Spinal cord (tissue), 10 donors: Measurements from ENCODE around the gene GYPC. TPM values are rescaled to one million over a fixed set of nuclear protein-coding genes. Genes with fewer than 3 reads are reported as not detected.

ENCODE experiments used
- DNase-seq, 6 donors: peaks; one replicate each; pipeline versions ENCODE4 v3.0.0 to v3.0.0-alpha.2; 2013 to 2015; ENCODE audit warnings: low spot score in 6 of 6, low read depth in 4 of 6
- H3K27ac ChIP-seq: one replicate; pipeline ENCODE4 v1.5.1; 2013; ENCODE audit warnings: low read depth, low read length, control low read depth
- H3K27me3 ChIP-seq: one replicate; pipeline ENCODE4 v1.6.1; 2013; ENCODE audit warnings: low read length; ENCODE audit not compliant: control insufficient read depth, insufficient read depth
- H3K36me3 ChIP-seq: one replicate; pipeline ENCODE4 v1.6.1; 2013; ENCODE audit warnings: low read length; ENCODE audit not compliant: control insufficient read depth, insufficient read depth
- H3K4me1 ChIP-seq: one replicate; pipeline ENCODE4 v1.6.1; 2013; ENCODE audit warnings: low read length; ENCODE audit not compliant: control insufficient read depth, insufficient read depth
- H3K4me3 ChIP-seq: one replicate; pipeline ENCODE4 v1.5.1; 2013; ENCODE audit warnings: low read depth, low read length, control low read depth
- H3K9me3 ChIP-seq: one replicate; pipeline ENCODE4 v1.6.1; 2013; ENCODE audit warnings: low read length; ENCODE audit not compliant: control insufficient read depth, insufficient read depth
- WGBS: methylation state at CpG from one replicate; pipeline ENCODE4 v1.1.5; 2013; ENCODE audit warnings: missing lambda C conversion rate; ENCODE audit not compliant: insufficient coverage; 5-methylcytosine and 5-hydroxymethylcytosine counted together
- polyA plus RNA-seq, 2 donors: library from polyadenylated mRNA; unstranded; fragments of 120-200 nt; gene quantifications; one replicate each; pipeline ENCODE4 v1.2.1, GENCODE V29; 2013; ENCODE audit not compliant: insufficient read length in 2 of 2
- total RNA-seq, 2 donors: library from RNA; depleted of rRNA in 1 of 2; stranded (reverse); fragments of 120-200 nt in 1 of 2; fragments of >200 nt in 1 of 2; gene quantifications; one replicate each; pipeline versions ENCODE4 v1.2.3 to v1.2.4, GENCODE V29; 2013 to 2014
- donor health status: healthy.

Gene GYPC
- total and polyA plus RNA-seq, 4 donors, result 20.2 to 114 (median 50.6) TPM

DNA sequence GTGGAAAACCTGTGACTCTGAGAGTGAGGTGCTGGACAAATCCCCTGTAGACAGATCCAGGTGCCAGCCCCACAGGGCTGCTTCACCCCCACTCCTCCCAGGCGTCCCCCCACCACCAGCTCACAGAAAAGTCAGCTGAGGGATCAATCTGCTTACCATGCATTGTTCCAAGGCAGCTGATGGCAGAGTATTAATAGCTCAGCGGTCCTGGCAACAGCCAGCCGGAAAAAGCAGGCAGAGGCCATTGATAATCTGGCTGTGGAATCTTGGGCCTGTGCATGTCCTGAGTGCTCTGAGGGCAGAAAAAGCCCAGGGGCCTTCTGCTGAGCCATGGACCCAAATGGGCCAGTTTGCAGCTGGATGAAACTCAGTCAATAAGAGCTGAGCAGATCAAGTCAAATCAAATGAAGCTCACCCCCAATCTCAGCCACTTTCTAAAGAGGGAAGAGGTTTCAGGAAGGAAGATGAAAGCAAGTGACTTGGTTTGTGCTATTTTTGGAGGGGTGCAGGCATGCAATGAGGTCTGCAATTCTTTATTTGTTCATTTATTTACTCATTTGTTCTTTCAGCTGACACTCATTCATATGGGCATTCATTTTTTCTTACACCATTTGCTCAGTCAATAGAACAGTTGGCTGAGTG lies 63.4 kb downstream of the GYPC start:
- no peak overlapping the region for H3K4me3 ChIP-seq
- no peaks in the 10 kb centered on the region for H3K9me3 ChIP-seq
- H3K36me3 ChIP-seq, result no peaks in the 10 kb centered on the region
- 48% methylated on average over 3 of the region's 3 CpGs for WGBS
- no peak for DNase-seq
- no peaks in the 10 kb centered on the region for H3K27me3 ChIP-seq
- H3K27ac ChIP-seq, result no peak overlapping the region
- H3K4me1 ChIP-seq, result peaks cover 5% of the 10 kb centered on the region

DNA sequence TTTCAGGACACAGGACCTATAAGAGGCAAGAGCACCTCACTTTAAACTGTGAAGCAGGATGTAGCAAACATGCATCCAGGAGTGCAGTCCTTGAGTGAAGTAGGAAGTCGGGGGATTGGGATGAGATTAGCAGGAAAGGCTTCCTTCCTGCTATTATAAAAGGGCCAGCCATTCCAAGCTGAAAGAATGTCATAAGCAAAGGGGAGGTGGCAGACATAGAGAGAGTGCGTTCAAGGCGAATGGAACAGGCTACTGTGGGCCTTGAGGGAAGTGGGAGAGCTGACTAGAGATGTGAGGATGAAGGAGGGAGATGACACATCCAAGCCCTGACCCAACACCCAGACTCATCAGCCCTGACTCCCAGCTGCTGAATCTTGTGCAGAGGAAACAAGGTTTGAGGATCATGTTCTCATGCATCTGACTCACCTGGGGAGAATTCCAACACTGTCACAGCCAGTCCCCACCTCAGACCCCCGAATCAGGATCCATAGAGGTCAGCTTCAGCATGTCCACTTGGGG lies 63.9 kb downstream of the GYPC start:
- no peak overlapping the region for H3K27ac ChIP-seq
- no peaks in the 10 kb centered on the region for H3K27me3 ChIP-seq
- no peaks in the 10 kb centered on the region for H3K36me3 ChIP-seq
- no peak for DNase-seq
- no peaks in the 10 kb centered on the region for H3K9me3 ChIP-seq
- no peak overlapping the region for H3K4me3 ChIP-seq
- H3K4me1 ChIP-seq, result peaks cover 5% of the 10 kb centered on the region
- WGBS, result 78% methylated on average over 4 of the region's 4 CpGs

DNA sequence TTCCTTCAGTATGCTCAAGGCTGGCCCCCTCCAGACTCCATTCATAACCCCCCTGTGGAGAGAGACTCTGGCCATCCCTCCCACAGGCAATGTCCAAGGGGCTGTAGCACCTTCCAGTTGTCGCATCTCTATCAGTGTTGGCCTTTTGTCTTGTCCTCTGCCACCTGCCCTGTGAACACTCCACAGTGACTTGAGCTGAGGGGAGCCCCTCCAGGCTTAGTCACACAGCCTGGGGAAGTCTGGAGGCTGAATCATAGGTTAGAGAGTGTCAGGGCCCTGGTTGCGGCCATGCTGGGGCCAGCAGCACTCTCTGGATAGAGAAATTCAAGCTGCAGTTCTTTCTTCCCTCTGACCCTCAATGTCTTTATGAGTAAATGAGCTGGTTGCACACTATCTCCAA lies 64.7 kb downstream of the GYPC start:
- no peaks in the 10 kb centered on the region for H3K36me3 ChIP-seq
- DNase-seq, result no peak
- WGBS, result 100% methylated on average over 1 of the region's 2 CpGs
- peaks cover 4% of the 10 kb centered on the region for H3K9me3 ChIP-seq
- peaks cover 5% of the 10 kb centered on the region for H3K4me1 ChIP-seq
- H3K27ac ChIP-seq, result no peak overlapping the region
- no peak overlapping the region for H3K4me3 ChIP-seq
- no peaks in the 10 kb centered on the region for H3K27me3 ChIP-seq

DNA sequence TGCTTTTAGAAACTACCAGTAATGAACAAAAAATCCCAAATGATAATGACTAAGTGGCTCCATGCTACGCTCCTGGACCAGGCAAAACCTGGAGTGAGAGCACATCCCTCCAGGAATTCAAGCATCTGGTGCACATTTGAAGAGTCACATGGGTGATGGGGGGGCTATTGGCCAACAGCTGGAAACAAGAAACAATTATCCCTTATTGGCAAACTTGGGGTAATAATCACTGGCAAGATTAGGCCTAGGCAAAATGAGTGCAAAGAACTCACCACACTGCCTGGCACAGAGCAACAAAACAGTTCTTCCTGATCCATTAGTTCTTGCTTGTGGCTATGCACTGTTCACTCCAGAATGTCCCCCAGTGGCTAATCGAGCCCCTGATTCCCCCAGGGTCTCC lies 66.1 kb downstream of the GYPC start:
- no peak overlapping the region for H3K27ac ChIP-seq
- no peak overlapping the region for H3K4me3 ChIP-seq
- no peak for DNase-seq
- peaks cover 5% of the 10 kb centered on the region for H3K9me3 ChIP-seq
- no peaks in the 10 kb centered on the region for H3K27me3 ChIP-seq
- H3K36me3 ChIP-seq, result no peaks in the 10 kb centered on the region
- peaks cover 5% of the 10 kb centered on the region for H3K4me1 ChIP-seq
- WGBS, result 40% methylated on average over 1 of the region's 2 CpGs

DNA sequence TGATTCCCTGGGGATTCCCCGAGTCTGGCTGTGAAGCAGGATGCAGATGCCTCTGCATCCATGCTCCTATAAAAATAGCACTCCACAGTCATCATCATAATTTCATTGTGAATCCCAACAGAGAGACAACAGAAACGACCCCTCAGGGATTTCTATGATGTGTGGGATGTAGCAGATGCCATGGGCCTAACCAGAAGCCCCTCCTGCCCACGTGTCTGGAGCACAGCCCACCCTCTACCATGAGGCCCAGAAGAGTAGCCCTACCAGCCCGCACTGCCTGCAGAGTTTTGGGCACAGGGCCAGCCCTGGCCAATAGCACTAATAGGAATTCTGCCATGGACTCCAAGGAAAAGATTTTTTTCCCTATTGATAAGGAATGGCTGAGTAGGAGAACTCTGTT lies 66.6 kb downstream of the GYPC start:
- Histone ChIP-seq H3K4me3 (no peak overlapping the region), H3K27ac (no peak overlapping the region), H3K9me3 (peaks cover 5% of the 10 kb centered on the region), H3K4me1 (peaks cover 5% of the 10 kb centered on the region), H3K27me3 (no peaks in the 10 kb centered on the region), H3K36me3 (no peaks in the 10 kb centered on the region)
- WGBS, result no CpG with 5 or more reads among the region's 4 CpGs
- DNase-seq, result peak in 1 of 6 donors; percentile 45

DNA sequence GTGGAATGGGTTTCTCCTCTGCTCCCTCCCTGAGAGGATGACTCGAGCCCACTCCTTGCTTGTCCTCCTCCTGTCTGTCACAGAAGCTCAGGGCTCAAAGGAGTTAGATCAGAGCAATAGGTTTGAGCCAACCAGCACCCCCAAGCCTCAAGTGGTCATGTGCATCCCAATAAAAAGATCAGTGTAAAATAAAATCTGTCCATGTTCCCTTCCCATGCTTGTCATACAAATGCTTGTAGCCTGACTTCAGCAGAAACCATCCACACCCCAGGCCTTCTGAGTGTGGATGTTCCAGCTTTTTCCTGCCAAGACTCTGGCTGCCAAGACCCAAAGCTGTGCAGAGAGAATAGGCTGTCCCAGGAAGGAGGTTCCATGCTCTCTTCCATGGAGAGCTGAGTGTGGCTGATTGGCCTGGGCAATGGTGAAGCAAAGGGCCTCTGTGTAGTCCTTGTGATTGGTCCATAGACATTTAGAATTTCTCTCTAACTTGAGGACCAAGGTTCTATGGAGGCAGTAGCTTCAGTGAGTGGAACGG lies 67.4 kb downstream of the GYPC start:
- no peak overlapping the region for H3K27ac ChIP-seq
- peaks cover 5% of the 10 kb centered on the region for H3K9me3 ChIP-seq
- H3K4me1 ChIP-seq, result peaks cover 5% of the 10 kb centered on the region
- H3K36me3 ChIP-seq, result no peaks in the 10 kb centered on the region
- 100% methylated on average over 2 of the region's 2 CpGs for WGBS
- DNase-seq, result no peak
- H3K4me3 ChIP-seq, result no peak overlapping the region
- H3K27me3 ChIP-seq, result no peaks in the 10 kb centered on the region

DNA sequence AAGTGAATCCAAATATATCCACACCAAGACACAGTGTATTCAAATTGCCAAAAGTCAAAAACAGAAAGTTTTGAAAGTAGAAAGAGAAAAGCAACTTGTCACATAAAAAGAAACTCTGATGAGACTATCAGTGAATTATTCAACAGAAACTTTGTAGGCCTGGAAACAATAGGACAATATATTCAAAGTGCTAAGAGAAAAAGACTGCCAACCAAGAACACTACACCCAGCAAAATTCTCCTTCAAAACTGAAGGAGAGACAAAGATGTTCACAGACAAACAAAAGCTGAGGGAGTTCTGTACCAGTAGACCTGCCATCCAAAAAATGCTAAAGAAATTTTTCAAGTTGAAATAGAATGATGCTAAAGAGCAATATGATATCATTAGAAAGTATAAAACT lies 69.6 kb downstream of the GYPC start:
- no peaks in the 10 kb centered on the region for H3K36me3 ChIP-seq

DNA sequence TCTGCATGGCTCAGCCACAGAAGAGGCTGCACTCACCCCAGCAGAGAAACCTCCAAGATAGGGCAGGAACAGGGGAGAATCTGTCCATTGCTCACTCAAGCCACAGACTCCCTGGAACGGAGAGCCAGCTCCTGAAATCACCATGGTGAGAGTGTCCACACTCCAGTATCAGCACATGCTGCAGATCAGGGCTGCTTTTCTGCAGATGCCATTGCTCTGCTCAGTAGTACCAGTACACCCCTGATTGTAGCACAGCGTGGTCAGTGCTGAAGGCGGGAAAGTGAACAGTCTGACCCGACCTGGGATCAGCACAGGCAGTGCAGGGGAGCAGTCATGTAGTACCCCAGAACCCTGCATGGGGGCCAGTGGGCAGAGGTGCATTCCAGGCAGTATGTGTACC lies 73.9 kb downstream of the GYPC start:
- Histone ChIP-seq H3K36me3 (no peaks in the 10 kb centered on the region), H3K9me3 (peaks cover 5% of the 10 kb centered on the region), H3K4me3 (no peak overlapping the region), H3K4me1 (no peaks in the 10 kb centered on the region), H3K27ac (no peak overlapping the region), H3K27me3 (no peaks in the 10 kb centered on the region)
- 82% methylated on average over 4 of the region's 4 CpGs for WGBS
- no peak for DNase-seq

More for the DNA sequence above, 69.6 kb downstream of the GYPC start:
- Histone ChIP-seq H3K4me3 (no peak overlapping the region), H3K27me3 (no peaks in the 10 kb centered on the region), H3K27ac (no peak overlapping the region), H3K9me3 (peaks cover 5% of the 10 kb centered on the region), H3K4me1 (peaks cover 5% of the 10 kb centered on the region)
- DNase-seq, result no peak

DNA sequence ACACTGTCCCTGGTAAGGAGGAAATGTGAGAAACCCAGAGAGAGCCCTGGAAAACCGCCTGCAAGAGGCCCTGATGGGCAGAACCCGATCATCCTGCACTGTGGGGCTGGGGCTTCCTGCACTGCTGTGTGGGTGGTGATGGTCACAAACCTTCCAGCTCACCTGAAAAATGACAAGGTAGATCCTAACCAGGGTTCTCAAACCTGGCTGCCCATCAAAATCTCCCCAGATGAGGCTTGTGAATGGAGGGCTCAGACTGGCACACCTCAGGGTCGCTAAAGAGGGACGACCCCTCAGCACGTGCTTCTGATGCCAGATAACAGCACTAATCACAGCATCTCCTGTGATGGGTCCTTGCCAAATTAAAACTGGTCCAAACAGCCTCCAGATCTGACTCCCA lies 74.7 kb downstream of the GYPC start:
- no peak overlapping the region for H3K4me3 ChIP-seq
- no peak for DNase-seq
- no peaks in the 10 kb centered on the region for H3K36me3 ChIP-seq
- peaks cover under 1% of the 10 kb centered on the region for H3K9me3 ChIP-seq
- H3K27me3 ChIP-seq, result no peaks in the 10 kb centered on the region
- H3K27ac ChIP-seq, result no peak overlapping the region
- H3K4me1 ChIP-seq, result no peaks in the 10 kb centered on the region
- WGBS, result 84% methylated on average over 4 of the region's 5 CpGs

DNA sequence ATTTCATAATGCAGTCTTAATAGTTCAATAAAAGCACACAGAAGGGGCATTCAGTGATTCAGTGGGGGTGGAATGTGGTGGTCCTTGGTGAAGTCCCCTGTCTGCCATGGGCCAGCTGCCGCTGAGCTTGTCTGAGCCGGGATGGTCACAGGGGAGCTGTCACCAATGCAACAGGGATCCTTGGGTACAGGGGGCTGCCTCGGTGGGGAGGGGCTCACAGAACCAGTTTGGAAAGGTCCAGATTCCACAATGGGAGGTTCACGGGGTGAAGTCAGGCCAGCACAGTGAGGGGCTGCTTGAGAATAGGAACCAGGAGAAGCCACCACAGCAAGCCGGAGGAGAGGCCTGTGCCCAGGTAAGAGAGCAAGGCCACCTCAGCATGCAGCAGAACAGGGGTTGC lies 75.4 kb downstream of the GYPC start:
- WGBS, result 89% methylated on average over 5 of the region's 5 CpGs
- Histone ChIP-seq H3K4me1 (no peaks in the 10 kb centered on the region), H3K9me3 (no peaks in the 10 kb centered on the region), H3K27ac (no peak overlapping the region), H3K4me3 (no peak overlapping the region), H3K27me3 (no peaks in the 10 kb centered on the region), H3K36me3 (no peaks in the 10 kb centered on the region)
- no peak for DNase-seq
